CD14-positive monocyte (primary cell): Measurements from ENCODE around the gene DTX1. TPM values are rescaled to one million over a fixed set of nuclear protein-coding genes. Genes with fewer than 3 reads are reported as not detected.

ENCODE experiments used
- DNase-seq, 3 donors: peaks; one replicate each; pipeline ENCODE4 v3.0.0-alpha.2; 2011 to 2022
- H2AFZ ChIP-seq: 2 replicates; pipeline ENCODE4 v1.6.0; 2012; ENCODE audit warnings: mild to moderate bottlenecking, low read depth, low read length, inconsistent platforms; ENCODE audit not compliant: insufficient read depth, poor library complexity, severe bottlenecking
- H3K27ac ChIP-seq, 2 donors: 1 replicate in 1 of 2; 2 replicates in 1 of 2; pipeline ENCODE4 v1.5.1; 2012 to 2013; ENCODE audit warnings: low read length in 2 of 2, control low read depth in 1 of 2, inconsistent platforms in 1 of 2, low read depth in 1 of 2, mild to moderate bottlenecking in 1 of 2
- H3K27me3 ChIP-seq, 2 donors: one replicate each; pipeline versions ENCODE4 v1.6.0 to v1.6.1; 2011 to 2013; ENCODE audit warnings: low read length in 2 of 2; ENCODE audit not compliant: control insufficient read depth in 2 of 2, insufficient read depth in 2 of 2
- H3K36me3 ChIP-seq, 2 donors: replicated peaks in 1 of 2; 1 replicate in 1 of 2; 2 replicates in 1 of 2; pipeline versions ENCODE4 v1.5.1 to v1.6.1; 2012 to 2013; ENCODE audit warnings: low read length in 2 of 2, control low read depth in 1 of 2, inconsistent platforms in 1 of 2, mild to moderate bottlenecking in 1 of 2; ENCODE audit not compliant: insufficient read depth in 2 of 2, control insufficient read depth in 1 of 2
- H3K4me1 ChIP-seq, 2 donors: 1 replicate in 1 of 2; 2 replicates in 1 of 2; pipeline versions ENCODE4 v1.5.1 to v1.6.1; 2012 to 2013; ENCODE audit warnings: low read length in 2 of 2, control low read depth in 1 of 2, inconsistent platforms in 1 of 2, mild to moderate bottlenecking in 1 of 2, moderate library complexity in 1 of 2; ENCODE audit not compliant: insufficient read depth in 2 of 2, control insufficient read depth in 1 of 2
- H3K4me2 ChIP-seq: replicated peaks from 2 replicates; pipeline ENCODE3; 2012; ENCODE audit warnings: low read length, moderate library complexity, mild to moderate bottlenecking; ENCODE audit not compliant: poor library complexity, severe bottlenecking; ENCODE audit errors: extremely low read depth
- H3K4me3 ChIP-seq, 3 experiments: fragments of 200-600 bp in 1 of 3; sonication (generic) in 1 of 3; replicated peaks in 1 of 3; 1 replicate in 2 of 3; 2 replicates in 1 of 3; pipeline ENCODE4 v1.5.1; 2011 to 2013; ENCODE audit warnings: low read length in 3 of 3, mild to moderate bottlenecking in 3 of 3, control low read depth in 2 of 3, low read depth in 2 of 3, inconsistent platforms in 1 of 3, moderate library complexity in 1 of 3
- H3K79me2 ChIP-seq: 2 replicates; pipeline ENCODE4 v1.6.0; 2012; ENCODE audit warnings: mild to moderate bottlenecking, control low read depth, inconsistent platforms, low read length, moderate library complexity; ENCODE audit not compliant: insufficient read depth
- H3K9ac ChIP-seq: 2 replicates; pipeline ENCODE4 v1.6.0; 2017; ENCODE audit warnings: low read length, mild to moderate bottlenecking; ENCODE audit not compliant: insufficient read depth, poor library complexity, severe bottlenecking
- H3K9me3 ChIP-seq, 2 donors: replicated peaks in 1 of 2; 1 replicate in 1 of 2; 2 replicates in 1 of 2; pipeline versions ENCODE4 v1.5.1 to v1.6.1; 2012 to 2013; ENCODE audit warnings: low read length in 2 of 2, control low read depth in 1 of 2; ENCODE audit not compliant: control insufficient read depth in 1 of 2, insufficient read depth in 1 of 2
- H4K20me1 ChIP-seq: 2 replicates; pipeline ENCODE4 v1.6.0; 2012; ENCODE audit warnings: mild to moderate bottlenecking, low read length, control low read depth, moderate library complexity; ENCODE audit not compliant: insufficient read depth
- H3K27ac Mint-ChIP-seq, 7 donors: one replicate each; pipeline ENCODE4 v1.8.0; 2020; ENCODE audit warnings: mild to moderate bottlenecking in 7 of 7, mixed read lengths in 7 of 7, moderate library complexity in 6 of 7, inconsistent platforms in 2 of 7
- H3K27me3 Mint-ChIP-seq, 3 donors: one replicate each; pipeline ENCODE4 v1.8.0; 2021 to 2022; ENCODE audit warnings: low read depth in 3 of 3, mild to moderate bottlenecking in 3 of 3, mixed read lengths in 3 of 3, moderate library complexity in 3 of 3, inconsistent platforms in 1 of 3
- H3K36me3 Mint-ChIP-seq, 2 donors: one replicate each; pipeline ENCODE4 v1.8.0; 2020; ENCODE audit warnings: mixed read lengths in 2 of 2, inconsistent platforms in 1 of 2, mild to moderate bottlenecking in 1 of 2
- H3K4me1 Mint-ChIP-seq: one replicate; pipeline ENCODE4 v1.8.0; 2020; ENCODE audit warnings: mild to moderate bottlenecking, mixed read lengths
- H3K4me3 Mint-ChIP-seq, 2 donors: one replicate each; pipeline ENCODE4 v1.8.0; 2020; ENCODE audit warnings: mild to moderate bottlenecking in 2 of 2, mixed read lengths in 2 of 2, moderate library complexity in 1 of 2
- H3K9me3 Mint-ChIP-seq, 7 donors: one replicate each; pipeline ENCODE4 v1.8.0; 2020 to 2022; ENCODE audit warnings: mixed read lengths in 7 of 7, mild to moderate bottlenecking in 6 of 7, moderate library complexity in 6 of 7, inconsistent platforms in 2 of 7
- CTCF ChIP-seq: fragments of 200-600 bp; IDR thresholded peaks from one replicate; pipeline ENCODE4 v1.8.0; 2022; ENCODE audit warnings: antibody characterized with exemption, mild to moderate bottlenecking
- WGBS: methylation state at CpG from one replicate; pipeline ENCODE4 v1.1.5; 2013; ENCODE audit warnings: missing lambda C conversion rate; ENCODE audit not compliant: insufficient coverage; 5-methylcytosine and 5-hydroxymethylcytosine counted together
- intact Hi-C, 2 donors: fragments of 100-400 bp; cut with micrococcal nuclease; formaldehyde crosslinking; loops; one replicate each; pipeline versions ENCODE4 v1.15.0 to v1.15.1; 2023
- polyA plus RNA-seq, 3 donors: library from polyadenylated mRNA; depleted of rRNA in 1 of 3; unstranded in 2 of 3; stranded (reverse) in 1 of 3; fragments of 300-500 nt in 2 of 3; fragments of >200 nt in 1 of 3; fragmentation: Illumina TruSeq in 2 of 3; gene quantifications; 1 replicate in 2 of 3; 2 replicates in 1 of 3; pipeline ENCODE4 v1.2.3, GENCODE V29; 2012 to 2021

Gene DTX1
- polyA plus RNA-seq, 3 donors, result 0.04 TPM; not detected in 1

DNA sequence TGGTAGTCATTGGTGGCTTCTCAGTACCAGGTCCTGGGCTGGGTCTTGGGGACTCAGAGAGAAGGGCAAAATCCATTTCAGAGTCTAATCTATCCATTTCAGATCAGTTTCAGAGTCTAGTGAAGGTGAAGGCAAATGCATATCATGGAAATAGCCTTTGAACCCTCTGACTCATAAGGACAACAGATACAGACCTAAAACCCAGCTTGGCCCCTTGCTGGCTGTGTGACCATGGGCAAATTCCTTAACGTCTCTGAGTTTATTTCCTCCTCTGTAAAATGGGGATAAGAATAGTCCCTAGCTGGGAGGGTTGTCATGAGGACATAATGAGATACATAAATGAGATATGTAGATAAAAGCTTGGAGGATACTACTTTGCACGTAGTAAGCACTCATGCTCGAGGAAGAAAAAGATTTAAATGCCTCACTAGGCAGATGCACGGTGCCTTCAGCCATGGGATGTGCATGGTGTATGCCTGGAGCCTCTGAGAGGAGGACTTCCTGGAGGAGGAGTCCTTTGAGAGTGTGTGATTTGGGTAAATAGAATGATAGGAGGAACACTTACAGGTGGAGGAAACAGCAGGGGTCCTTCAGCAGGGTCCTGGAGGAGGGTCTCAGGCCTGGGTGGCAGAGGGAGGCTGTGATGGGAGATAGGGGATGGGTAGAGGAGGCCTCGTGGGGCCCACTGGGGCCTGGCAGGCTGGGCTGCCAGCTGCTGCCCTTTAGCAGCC, 8.0 kb downstream of the DTX1 start:
- Histone ChIP-seq H3K27me3 (no peaks in the 10 kb centered on the region), H3K36me3 (no peaks in the 10 kb centered on the region), H3K4me1 (no peaks in the 10 kb centered on the region), H3K4me3 (no peak overlapping the region), H4K20me1 (no peaks in the 10 kb centered on the region), H3K9ac (no peak overlapping the region), H3K9me3 (no peaks in the 10 kb centered on the region), H3K27ac (no peak overlapping the region), H3K4me2 (no peak overlapping the region), H2AFZ (no peak overlapping the region), H3K79me2 (no peaks in the 10 kb centered on the region)
- WGBS, result 83% methylated on average over 3 of the region's 5 CpGs
- Mint-ChIP-seq H3K27me3 (peaks cover 4 to 15% (median 14%) of the 10 kb centered on the region in 3 donors), H3K4me1 (no peaks in the 10 kb centered on the region), H3K4me3 (peak overlapping the region in 1 of 2 donors; percentile 19), H3K27ac (no peak overlapping the region), H3K36me3 (no peaks in the 10 kb centered on the region), H3K9me3 (peaks cover 0 to 2% (median 0%) of the 10 kb centered on the region in 7 donors)
- DNase-seq, result no peak
- intact Hi-C loops, result no loop called here
- no peak for TF ChIP-seq CTCF

DNA sequence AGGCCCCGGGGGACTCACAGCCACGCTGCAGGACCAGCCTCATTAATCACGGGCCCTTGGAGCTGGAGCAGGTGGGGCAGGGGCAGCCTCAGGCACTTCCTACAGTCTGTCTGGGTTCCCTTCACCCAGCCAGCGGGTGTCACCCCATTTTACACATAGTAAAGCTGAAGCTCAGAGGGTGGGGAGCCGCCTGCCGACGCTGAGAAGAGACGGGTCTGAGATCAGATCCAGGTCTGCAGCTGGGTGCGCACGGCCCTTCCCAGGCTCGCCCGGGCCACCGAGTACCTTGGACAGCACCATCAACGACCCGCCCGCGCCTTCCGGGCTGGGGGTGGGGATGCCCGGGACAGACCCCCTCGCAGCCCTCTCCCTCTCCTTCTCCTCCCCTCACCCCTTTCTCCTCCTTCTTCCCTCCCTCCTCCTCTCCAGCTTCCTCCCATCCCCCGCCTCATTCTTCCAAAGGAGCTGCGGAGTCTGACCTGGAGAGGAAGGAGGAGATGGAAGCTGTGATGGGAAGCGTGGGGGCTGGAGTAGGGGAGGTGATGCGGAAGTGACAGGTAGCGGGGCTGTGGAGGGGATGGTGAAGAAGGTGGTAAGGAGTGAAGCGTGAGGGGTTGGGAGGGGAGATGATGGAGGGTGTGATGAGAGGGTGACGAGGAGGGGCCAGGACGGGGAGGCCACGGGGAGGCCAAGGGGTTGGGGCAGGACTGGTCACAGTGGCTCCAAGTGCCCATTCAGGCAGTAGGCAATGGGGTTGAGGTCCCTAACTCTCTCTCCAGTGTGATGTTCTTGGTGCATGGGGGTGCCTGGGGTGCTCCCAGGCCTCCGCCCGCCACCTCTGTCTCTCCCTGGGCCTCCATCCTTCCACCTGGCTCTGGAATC, 8.8 kb downstream of the DTX1 start:
- Histone ChIP-seq H3K4me3 (no peak overlapping the region), H3K9ac (no peak overlapping the region), H4K20me1 (no peaks in the 10 kb centered on the region), H3K36me3 (no peaks in the 10 kb centered on the region), H3K4me2 (no peak overlapping the region), H3K4me1 (no peaks in the 10 kb centered on the region), H3K79me2 (no peaks in the 10 kb centered on the region), H3K27me3 (no peaks in the 10 kb centered on the region), H2AFZ (no peak overlapping the region), H3K9me3 (no peaks in the 10 kb centered on the region), H3K27ac (no peak overlapping the region)
- H3K36me3 Mint-ChIP-seq, result no peaks in the 10 kb centered on the region
- no peak overlapping the region for H3K4me3 Mint-ChIP-seq
- H3K27me3 Mint-ChIP-seq, result peaks cover 4 to 15% (median 14%) of the 10 kb centered on the region in 3 donors
- 19% methylated on average over 24 of the region's 31 CpGs for WGBS
- peaks cover 0 to 2% (median 0%) of the 10 kb centered on the region in 7 donors for H3K9me3 Mint-ChIP-seq
- no peak overlapping the region for H3K27ac Mint-ChIP-seq
- no peak for DNase-seq
- no peaks in the 10 kb centered on the region for H3K4me1 Mint-ChIP-seq
- no peak for TF ChIP-seq CTCF
- intact Hi-C loops, result no loop called here
